GM23338 (cell line): ENCODE results near the gene NSF. TPM values are rescaled to one million over a fixed set of nuclear protein-coding genes. Genes with fewer than 3 reads are reported as not detected.

Source experiments
- ATAC-seq: fragments of 200-7000 bp; cut with Tn5 transposase; 3 replicates; pipeline ENCODE4 v1.9.1; 2020
- DNase-seq: peaks from one replicate; pipeline ENCODE4 v3.0.0-alpha.2; 2015; ENCODE audit warnings: low spot score
- H2AFZ ChIP-seq: fragments of 200-600 bp; sonication (generic); 2 replicates; pipeline ENCODE4 v1.8.0; 2016; ENCODE audit warnings: antibody characterized with exemption, mild to moderate bottlenecking, moderate library complexity
- H3F3A ChIP-seq: fragments of 200-600 bp; sonication (generic); replicated peaks from 2 replicates; pipeline ENCODE4 v1.8.0; 2017; ENCODE audit warnings: antibody characterized with exemption, mixed run types, low read depth
- H3K27ac ChIP-seq: fragments of 200-600 bp; sonication (generic); 2 replicates; pipeline ENCODE4 v1.6.1; 2016; ENCODE audit warnings: low read depth
- H3K27me3 ChIP-seq: fragments of 200-600 bp; sonication (generic); 2 replicates; pipeline ENCODE4 v1.8.0; 2016; ENCODE audit warnings: mild to moderate bottlenecking, mixed run types, moderate library complexity; ENCODE audit not compliant: insufficient read depth
- H3K36me3 ChIP-seq: fragments of 200-600 bp; sonication (generic); 2 replicates; pipeline ENCODE4 v1.8.0; 2016; ENCODE audit warnings: mild to moderate bottlenecking; ENCODE audit not compliant: insufficient read depth
- H3K4me1 ChIP-seq: fragments of 200-600 bp; sonication (generic); 2 replicates; pipeline ENCODE4 v1.8.0; 2016; ENCODE audit warnings: mild to moderate bottlenecking, moderate library complexity; ENCODE audit not compliant: insufficient read depth
- H3K4me2 ChIP-seq: fragments of 200-600 bp; sonication (generic); 2 replicates; pipeline ENCODE4 v1.7.1; 2017; ENCODE audit warnings: mixed run types
- H3K4me3 ChIP-seq: fragments of 200-600 bp; sonication (generic); 2 replicates; pipeline ENCODE4 v1.6.1; 2016; ENCODE audit warnings: mixed run types
- H3K79me2 ChIP-seq: fragments of 200-600 bp; sonication (generic); replicated peaks from 2 replicates; pipeline ENCODE4 v1.8.0; 2017; ENCODE audit warnings: mild to moderate bottlenecking; ENCODE audit not compliant: insufficient read depth
- H3K9me2 ChIP-seq: fragments of 200-600 bp; sonication (generic); 2 replicates; pipeline ENCODE4 v1.8.0; 2017; ENCODE audit not compliant: insufficient read depth
- H4K20me1 ChIP-seq: fragments of 200-600 bp; sonication (generic); replicated peaks from 2 replicates; pipeline ENCODE4 v1.8.0; 2017; ENCODE audit warnings: mild to moderate bottlenecking; ENCODE audit not compliant: insufficient read depth
- H3K27ac Mint-ChIP-seq: 2 replicates; pipeline ENCODE4 v1.8.0; 2020; ENCODE audit warnings: inconsistent platforms, mild to moderate bottlenecking, moderate library complexity, mixed read lengths
- H3K27me3 Mint-ChIP-seq: 3 replicates; pipeline ENCODE4 v1.8.0; 2022; ENCODE audit warnings: low read depth, mild to moderate bottlenecking, moderate library complexity, mixed read lengths, inconsistent platforms; ENCODE audit not compliant: insufficient read depth, poor library complexity
- H3K36me3 Mint-ChIP-seq: 3 replicates; pipeline ENCODE4 v1.8.0; 2021; ENCODE audit warnings: low read depth, mild to moderate bottlenecking, inconsistent platforms, moderate library complexity, mixed read lengths
- H3K4me1 Mint-ChIP-seq: 3 replicates; pipeline ENCODE4 v1.8.0; 2020; ENCODE audit warnings: mild to moderate bottlenecking, inconsistent platforms, mixed read lengths
- H3K4me3 Mint-ChIP-seq: 3 replicates; pipeline ENCODE4 v1.8.0; 2021; ENCODE audit warnings: moderate library complexity, mild to moderate bottlenecking, inconsistent platforms, mixed read lengths
- H3K9me3 Mint-ChIP-seq: 3 replicates; pipeline ENCODE4 v1.8.0; 2020; ENCODE audit warnings: moderate library complexity, mild to moderate bottlenecking, inconsistent platforms, mixed read lengths
- ETS1 ChIP-seq: IDR thresholded peaks from 2 replicates; pipeline ENCODE4 v1.6.1; 2016; ENCODE audit warnings: antibody characterized with exemption
- NANOG ChIP-seq: IDR thresholded peaks from 2 replicates; pipeline ENCODE4 v1.6.1; 2016; ENCODE audit warnings: antibody characterized with exemption, borderline replicate concordance
- POLR2AphosphoS5 ChIP-seq: IDR thresholded peaks from 2 replicates; pipeline ENCODE4 v1.6.1; 2016; ENCODE audit warnings: antibody characterized with exemption, low read depth
- REST ChIP-seq: IDR thresholded peaks from one replicate; pipeline ENCODE4 v1.6.1; 2018; ENCODE audit warnings: antibody characterized with exemption; ENCODE audit not compliant: unreplicated experiment
- STAT1 ChIP-seq: IDR thresholded peaks from one replicate; pipeline ENCODE4 v1.6.1; 2016; ENCODE audit warnings: antibody characterized with exemption; ENCODE audit not compliant: unreplicated experiment
- ZNF114 ChIP-seq: fragments of 250-450 bp; sonication (Bioruptor Pico); IDR thresholded peaks from 2 replicates; pipeline ENCODE4 v1.5.0; 2020; ENCODE audit warnings: mild to moderate bottlenecking, moderate library complexity
- ZNF462 ChIP-seq: fragments of 250-450 bp; sonication (Bioruptor Pico); IDR thresholded peaks from 2 replicates; pipeline ENCODE4 v1.5.0; 2020; ENCODE audit warnings: mild to moderate bottlenecking, moderate library complexity
- polyA plus RNA-seq: library from polyadenylated mRNA; unstranded; fragments of >200 nt; fragmentation: Nextera tagmentation; extraction: Ambion mirVana; gene quantifications from 2 replicates; pipeline ENCODE4 v1.2.1, GENCODE V29; 2016
- total RNA-seq: library from RNA; depleted of rRNA; stranded (reverse); fragments of >200 nt; shearing (Covaris generic); gene quantifications from 2 replicates; pipeline ENCODE4 v1.2.3, GENCODE V29; 2014

Gene NSF
- total and polyA plus RNA-seq, 2 experiments from 2014 or later = 12.5 to 26.5 TPM

DNA sequence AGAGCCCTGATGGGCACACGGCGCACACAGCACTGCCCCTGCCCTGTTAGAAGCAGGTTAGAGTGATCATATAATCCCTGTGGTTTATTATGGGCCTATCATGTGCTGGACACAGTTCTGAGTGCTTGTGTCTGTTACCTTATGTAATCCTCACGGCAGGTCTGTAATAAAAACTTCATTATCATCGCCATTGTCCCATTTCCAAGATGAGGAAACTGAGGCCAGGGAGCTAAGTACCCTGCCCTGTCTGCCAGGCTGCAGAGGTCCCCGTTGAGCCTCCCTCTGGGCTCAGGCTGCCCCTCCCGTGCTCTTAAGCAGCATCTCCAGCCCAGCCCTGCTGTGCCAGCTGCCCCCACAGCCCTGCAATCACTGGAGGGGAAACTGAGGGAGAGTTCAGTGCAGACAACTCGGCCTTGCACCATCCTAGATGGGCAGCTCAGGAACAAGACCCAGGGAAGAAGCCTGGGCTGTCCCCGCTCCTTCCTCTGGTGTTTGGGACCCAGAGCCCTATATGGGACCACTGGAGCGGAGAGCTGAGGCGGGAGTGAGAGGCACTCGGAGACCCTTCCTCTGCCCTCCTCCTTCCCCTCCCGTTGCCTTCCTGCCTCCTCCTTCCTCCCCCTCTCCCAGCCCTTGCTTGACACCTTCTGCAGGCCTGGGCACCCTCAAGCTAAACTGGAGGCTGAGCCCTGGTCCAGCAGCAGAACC, 186.0 kb downstream of the NSF start:
- Histone ChIP-seq H3K79me2 (no peaks in the 10 kb centered on the region), H3K4me1 (peaks cover 19% of the 10 kb centered on the region), H3K27ac (no peak overlapping the region), H3K9me2 (no peaks in the 10 kb centered on the region), H3K36me3 (no peaks in the 10 kb centered on the region), H4K20me1 (no peaks in the 10 kb centered on the region; the same call in 1 of the 2 replicates), H3K4me2 (no peak overlapping the region), H2AFZ (no peak overlapping the region), H3K27me3 (peaks cover 69% of the 10 kb centered on the region), H3K4me3 (no peak overlapping the region), H3F3A (0 out of 2 replicates have a peak, but pooled peaks cover 2% of the 10 kb centered on the region)
- no peak for ATAC-seq
- peaks cover 28% of the 10 kb centered on the region for H3K4me1 Mint-ChIP-seq
- peaks cover 7% of the 10 kb centered on the region; the same call in 1 of the 3 replicates for H3K36me3 Mint-ChIP-seq
- H3K4me3 Mint-ChIP-seq = no peak overlapping the region
- DNase-seq = no peak
- TF ChIP-seq POLR2AphosphoS5 (no peak), STAT1 (no peak), ETS1 (no peak), ZNF114 (no peak), REST (no peak), ZNF462 (no peak), NANOG (no peak)
- H3K27me3 Mint-ChIP-seq = peaks cover 72% of the 10 kb centered on the region
- H3K27ac Mint-ChIP-seq = no peak overlapping the region
- peaks cover 6% of the 10 kb centered on the region; the same call in 2 of the 3 replicates for H3K9me3 Mint-ChIP-seq
